ENCODE measurements around the gene ZNF48.

GRCh38 chr16:30377050-30377811, 18.0 kb upstream of the ZNF48 start:
- TF ChIP-seq POLR2A (IDR thresholded peaks at IDR 0.05): no peak
- no peak for TF ChIP-seq CTCF (IDR thresholded peaks at IDR 0.05)
- TF ChIP-seq EP300 (IDR thresholded peaks at IDR 0.05): no peak

Measured in ovary (tissue), 3 donors.